IMR-90 (cell line): ENCODE measurements around the gene FRK. TPM values are rescaled to one million over a fixed set of nuclear protein-coding genes. Genes with fewer than 3 reads are reported as not detected.

Source experiments
- ATAC-seq: fragments of 200-7000 bp; cut with Tn5 transposase; 2 replicates; pipeline ENCODE4 v1.9.1; 2020; ENCODE audit warnings: low read depth, mild to moderate bottlenecking, moderate library complexity
- BruUV-seq: library from RNA; stranded (reverse); fragments of 400-500 nt; replicated peaks from 2 replicates; lab custom pipeline; 2021; lab: Mats Ljungman, UMichigan
- CTCF ChIA-PET: fragments of 300-600 bp; formaldehyde crosslinking; extraction: SDS; loops from one replicate; lab custom pipeline; 2021; ENCODE audit warnings: antibody characterized with exemption; lab: Yijun Ruan, JAX
- POLR2A ChIA-PET: fragments of 300-600 bp; sonication (Branson Sonifier 250); formaldehyde crosslinking; loops from one replicate; lab custom pipeline; 2022; ENCODE audit warnings: antibody characterized with exemption; ENCODE audit not compliant: unreplicated experiment; lab: Charles Lee
- DNase-seq: peaks from one replicate; pipeline ENCODE4 v3.0.0; 2013
- H2AFZ ChIP-seq: replicated peaks from 2 replicates; pipeline ENCODE3; 2013; ENCODE audit warnings: low read length, mild to moderate bottlenecking; ENCODE audit not compliant: poor library complexity
- H2AK5ac ChIP-seq: 2 replicates; pipeline ENCODE4 v1.6.1; 2013; ENCODE audit warnings: low read depth, low read length, inconsistent platforms
- H2AK9ac ChIP-seq: replicated peaks from 2 replicates; pipeline ENCODE3; 2013; ENCODE audit warnings: mild to moderate bottlenecking, low read depth, low read length, moderate library complexity; ENCODE audit not compliant: poor library complexity
- H2BK120ac ChIP-seq: 2 replicates; pipeline ENCODE4 v1.6.1; 2013; ENCODE audit warnings: low read depth, low read length, inconsistent platforms
- H2BK15ac ChIP-seq: 3 replicates; pipeline ENCODE4 v1.6.1; 2013; ENCODE audit warnings: low read depth, low read length, inconsistent platforms
- H2BK20ac ChIP-seq: 2 replicates; pipeline ENCODE4 v1.6.1; 2013; ENCODE audit warnings: low read depth, mild to moderate bottlenecking, inconsistent platforms, low read length, moderate library complexity
- H2BK5ac ChIP-seq: 2 replicates; pipeline ENCODE4 v1.6.1; 2013; ENCODE audit warnings: mild to moderate bottlenecking, low read depth, low read length, inconsistent platforms; ENCODE audit not compliant: poor library complexity, severe bottlenecking
- H3K14ac ChIP-seq: replicated peaks from 2 replicates; pipeline ENCODE4 v1.6.1; 2013; ENCODE audit warnings: low read depth, low read length, inconsistent platforms
- H3K18ac ChIP-seq: 2 replicates; pipeline ENCODE4 v1.6.1; 2013; ENCODE audit warnings: low read depth, low read length, control low read depth
- H3K23ac ChIP-seq: 2 replicates; pipeline ENCODE4 v1.6.1; 2013; ENCODE audit warnings: low read depth, low read length, inconsistent platforms
- H3K27ac ChIP-seq: 2 replicates; pipeline ENCODE4 v1.5.1; 2013; ENCODE audit warnings: mild to moderate bottlenecking, control low read depth, low read length; ENCODE audit not compliant: insufficient read depth
- H3K27me3 ChIP-seq: 2 replicates; pipeline ENCODE4 v1.6.1; 2013; ENCODE audit warnings: low read length; ENCODE audit not compliant: control insufficient read depth, insufficient read depth
- H3K36me3 ChIP-seq: 2 replicates; pipeline ENCODE4 v1.6.1; 2013; ENCODE audit warnings: low read length, mixed read lengths; ENCODE audit not compliant: control insufficient read depth, insufficient read depth
- H3K4ac ChIP-seq: 2 replicates; pipeline ENCODE4 v1.6.1; 2013; ENCODE audit warnings: low read depth, low read length, inconsistent platforms
- H3K4me1 ChIP-seq: 2 replicates; pipeline ENCODE4 v1.6.1; 2013; ENCODE audit warnings: low read length, mixed read lengths; ENCODE audit not compliant: control insufficient read depth, insufficient read depth
- H3K4me2 ChIP-seq: 2 replicates; pipeline ENCODE4 v1.6.1; 2013; ENCODE audit warnings: low read depth, mild to moderate bottlenecking, control low read depth, low read length, moderate library complexity
- H3K4me3 ChIP-seq: 2 replicates; pipeline ENCODE4 v1.5.1; 2013; ENCODE audit warnings: low read depth, mild to moderate bottlenecking, control low read depth, low read length, moderate library complexity; ENCODE audit not compliant: insufficient read depth
- H3K56ac ChIP-seq: 2 replicates; pipeline ENCODE4 v1.6.1; 2013; ENCODE audit warnings: low read length, inconsistent platforms; ENCODE audit not compliant: insufficient read depth; ENCODE audit errors: extremely low read depth
- H3K79me1 ChIP-seq, 2 experiments: 2 replicates each; pipeline ENCODE4 v1.6.1; 2013; ENCODE audit warnings: low read length in 2 of 2, inconsistent platforms in 1 of 2, low read depth in 1 of 2
- H3K9ac ChIP-seq: 2 replicates; pipeline ENCODE4 v1.6.1; 2013; ENCODE audit warnings: low read depth, low read length, control low read depth
- H3K9me1 ChIP-seq: 2 replicates; pipeline ENCODE4 v1.6.1; 2013; ENCODE audit warnings: low read length, inconsistent platforms; ENCODE audit not compliant: insufficient read depth
- H3K9me3 ChIP-seq: 2 replicates; pipeline ENCODE4 v1.6.1; 2013; ENCODE audit warnings: low read length; ENCODE audit not compliant: control insufficient read depth, insufficient read depth
- H4K20me1 ChIP-seq: 2 replicates; pipeline ENCODE4 v1.6.1; 2013; ENCODE audit warnings: low read length, inconsistent platforms; ENCODE audit not compliant: insufficient read depth
- H4K5ac ChIP-seq: 2 replicates; pipeline ENCODE4 v1.6.1; 2013; ENCODE audit warnings: mild to moderate bottlenecking, low read depth, low read length, control low read depth
- H4K8ac ChIP-seq, 2 experiments: 2 replicates each; pipeline ENCODE4 v1.6.1; 2013; ENCODE audit warnings: low read depth in 2 of 2, low read length in 2 of 2, control low read depth in 1 of 2, inconsistent platforms in 1 of 2
- H4K91ac ChIP-seq: 2 replicates; pipeline ENCODE4 v1.6.1; 2013; ENCODE audit warnings: low read depth, low read length, inconsistent platforms; ENCODE audit not compliant: insufficient read depth
- BHLHE40 ChIP-seq: fragments of 150-350 bp; IDR thresholded peaks from 2 replicates; pipeline ENCODE4 v1.6.1; 2016; ENCODE audit warnings: mild to moderate bottlenecking, low read depth, low read length
- CEBPB ChIP-seq: IDR thresholded peaks from 2 replicates; pipeline ENCODE4 v1.6.1; 2012; ENCODE audit warnings: low read depth, low read length, improper control_type of control experiment
- CHD1 ChIP-seq: IDR thresholded peaks from 2 replicates; pipeline ENCODE4 v1.6.1; 2012; ENCODE audit warnings: low read depth, low read length, improper control_type of control experiment
- FOS ChIP-seq: fragments of 150-350 bp; IDR thresholded peaks from 2 replicates; pipeline ENCODE4 v1.6.1; 2016; ENCODE audit warnings: low read depth, low read length
- MAFK ChIP-seq: IDR thresholded peaks from 2 replicates; pipeline ENCODE4 v1.6.1; 2012; ENCODE audit warnings: low read depth, low read length, improper control_type of control experiment
- MAZ ChIP-seq: IDR thresholded peaks from 2 replicates; pipeline ENCODE4 v1.6.1; 2012; ENCODE audit warnings: low read depth, mild to moderate bottlenecking, low read length, improper control_type of control experiment, moderate library complexity, borderline replicate concordance
- MXI1 ChIP-seq: IDR thresholded peaks from 2 replicates; pipeline ENCODE4 v1.6.1; 2012; ENCODE audit warnings: low read depth, mild to moderate bottlenecking, low read length, moderate library complexity, borderline replicate concordance
- NFE2L2 ChIP-seq: fragments of 150-350 bp; IDR thresholded peaks from 2 replicates; pipeline ENCODE4 v1.6.1; 2016; ENCODE audit warnings: low read depth, mild to moderate bottlenecking, low read length
- POLR2A ChIP-seq: IDR thresholded peaks from 2 replicates; pipeline ENCODE4 v1.6.1; 2012; ENCODE audit warnings: mild to moderate bottlenecking, low read depth, low read length
- RAD21 ChIP-seq: IDR thresholded peaks from 2 replicates; pipeline ENCODE4 v1.6.1; 2012; ENCODE audit warnings: low read length, improper control_type of control experiment
- RCOR1 ChIP-seq: IDR thresholded peaks from 2 replicates; pipeline ENCODE4 v1.6.1; 2012; ENCODE audit warnings: mild to moderate bottlenecking, low read length, improper control_type of control experiment; ENCODE audit not compliant: insufficient replicate concordance
- RFX5 ChIP-seq: IDR thresholded peaks from 2 replicates; pipeline ENCODE4 v1.8.0; 2012; ENCODE audit warnings: low read depth, mild to moderate bottlenecking, low read length, moderate library complexity
- SMC3 ChIP-seq: fragments of 150-350 bp; IDR thresholded peaks from 2 replicates; pipeline ENCODE4 v1.6.1; 2016; ENCODE audit warnings: low read depth, mild to moderate bottlenecking, antibody characterized with exemption, low read length, moderate library complexity
- USF2 ChIP-seq: fragments of 150-350 bp; IDR thresholded peaks from 2 replicates; pipeline ENCODE4 v1.6.1; 2017; ENCODE audit warnings: mild to moderate bottlenecking, antibody characterized with exemption, low read length, low read depth
- WGBS, 2 experiments: methylation state at CpG; one replicate each; pipeline versions ENCODE4 v1.1.5 to v1.1.7; 2013; ENCODE audit warnings: missing lambda C conversion rate in 2 of 2; ENCODE audit not compliant: insufficient read length in 1 of 2; ENCODE audit errors: extremely low coverage in 2 of 2; 5-methylcytosine and 5-hydroxymethylcytosine counted together
- dilution Hi-C: fragments of 300-500 bp; cut with HindIII; formaldehyde crosslinking; loops from one replicate; pipeline ENCODE4 v1.14.3; 2018; ENCODE audit warnings: low sequenced_read_pairs; ENCODE audit not compliant: unreplicated experiment
- in situ Hi-C: fragments of 300-500 bp; cut with MboI; formaldehyde crosslinking; loops from 3 replicates; pipeline ENCODE4 v1.14.3; 2019; ENCODE audit warnings: low sequenced_read_pairs, inconsistent platforms, mixed read lengths
- intact Hi-C: fragments of 100-400 bp; cut with micrococcal nuclease; formaldehyde crosslinking; loops from 2 replicates; pipeline ENCODE4 v1.10.0; 2022
- polyA plus RNA-seq, 3 experiments: library from polyadenylated mRNA; depleted of rRNA; stranded (reverse); fragments of >200 nt; gene quantifications; 2 replicates each; pipeline ENCODE4 v1.2.3, GENCODE V29; 2012; ENCODE audit warnings: low replicate concordance in 1 of 3
- total RNA-seq: library from RNA; depleted of rRNA; stranded (reverse); fragments of >200 nt; gene quantifications from 2 replicates; pipeline ENCODE4 v1.2.3, GENCODE V29; 2012
- TF ChIP-seq, protein P1 (sequence below): conservative IDR thresholded peaks from 2 replicates; pipeline ENCODE4 v1.5.1; 2012; ENCODE audit warnings: mild to moderate bottlenecking, low read depth, low read length, improper control_type of control experiment
- TF ChIP-seq, protein P2 (sequence below): fragments of 150-350 bp; IDR thresholded peaks from 2 replicates; pipeline ENCODE4 v1.6.1; 2016; ENCODE audit warnings: low read depth, mild to moderate bottlenecking, low read length, moderate library complexity, borderline replicate concordance

Gene FRK
- total and polyA plus RNA-seq, 2 of the 4 experiments (the other 2 are of a cell fraction): under 0.01 to 0.02 TPM

- Histone ChIP-seq H4K20me1 (no peaks in the 10 kb centered on the region), H4K8ac (no peak overlapping the region), H4K91ac (no peak overlapping the region), H3K79me1 (0 out of 4 replicates have a peak, but pooled peaks cover 0 to 4% of the 10 kb centered on the region in 2 experiments), H2AFZ (no peak overlapping the region), H3K9me3 (no peaks in the 10 kb centered on the region), H4K5ac (no peak overlapping the region), H2BK15ac (no peak overlapping the region), H3K18ac (no peak overlapping the region), H3K9ac (no peak overlapping the region), H3K14ac (no peak overlapping the region), H3K9me1 (peaks cover 6% of the 10 kb centered on the region), H3K4me2 (no peak overlapping the region), H2BK5ac (no peak overlapping the region), H2AK5ac (no peak overlapping the region), H2AK9ac (no peak overlapping the region), H3K23ac (no peak overlapping the region), H2BK20ac (no peak overlapping the region), H3K4me3 (no peak overlapping the region), H3K4ac (no peak overlapping the region), H3K27ac (no peak overlapping the region), H3K4me1 (peaks cover 8% of the 10 kb centered on the region), H3K56ac (no peak overlapping the region), H3K27me3 (no peaks in the 10 kb centered on the region), H2BK120ac (no peak overlapping the region), H3K36me3 (no peaks in the 10 kb centered on the region)
- ATAC-seq (no peak), DNase-seq (no peak)
- ChIA-PET POLR2A (no interaction called here), CTCF (interaction anchor here (0.5 kb wide), 1 partner anchor 64 kb away, joined by 5 read pairs; no protein-coding TSS in a partner anchor)
- intact Hi-C loops (no loop called here), dilution Hi-C loops (no loop called here), in situ Hi-C loops (no loop called here)
- TF ChIP-seq, protein P1, sequence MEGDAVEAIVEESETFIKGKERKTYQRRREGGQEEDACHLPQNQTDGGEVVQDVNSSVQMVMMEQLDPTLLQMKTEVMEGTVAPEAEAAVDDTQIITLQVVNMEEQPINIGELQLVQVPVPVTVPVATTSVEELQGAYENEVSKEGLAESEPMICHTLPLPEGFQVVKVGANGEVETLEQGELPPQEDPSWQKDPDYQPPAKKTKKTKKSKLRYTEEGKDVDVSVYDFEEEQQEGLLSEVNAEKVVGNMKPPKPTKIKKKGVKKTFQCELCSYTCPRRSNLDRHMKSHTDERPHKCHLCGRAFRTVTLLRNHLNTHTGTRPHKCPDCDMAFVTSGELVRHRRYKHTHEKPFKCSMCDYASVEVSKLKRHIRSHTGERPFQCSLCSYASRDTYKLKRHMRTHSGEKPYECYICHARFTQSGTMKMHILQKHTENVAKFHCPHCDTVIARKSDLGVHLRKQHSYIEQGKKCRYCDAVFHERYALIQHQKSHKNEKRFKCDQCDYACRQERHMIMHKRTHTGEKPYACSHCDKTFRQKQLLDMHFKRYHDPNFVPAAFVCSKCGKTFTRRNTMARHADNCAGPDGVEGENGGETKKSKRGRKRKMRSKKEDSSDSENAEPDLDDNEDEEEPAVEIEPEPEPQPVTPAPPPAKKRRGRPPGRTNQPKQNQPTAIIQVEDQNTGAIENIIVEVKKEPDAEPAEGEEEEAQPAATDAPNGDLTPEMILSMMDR: no peak
- TF ChIP-seq MAZ (no peak), SMC3 (no peak), NFE2L2 (no peak), USF2 (no peak), RCOR1 (no peak), RFX5 (no peak), MAFK (no peak), POLR2A (no peak), BHLHE40 (no peak), CHD1 (no peak), MXI1 (no peak), FOS (no peak), CEBPB (no peak), RAD21 (no peak)
- TF ChIP-seq, protein P2, sequence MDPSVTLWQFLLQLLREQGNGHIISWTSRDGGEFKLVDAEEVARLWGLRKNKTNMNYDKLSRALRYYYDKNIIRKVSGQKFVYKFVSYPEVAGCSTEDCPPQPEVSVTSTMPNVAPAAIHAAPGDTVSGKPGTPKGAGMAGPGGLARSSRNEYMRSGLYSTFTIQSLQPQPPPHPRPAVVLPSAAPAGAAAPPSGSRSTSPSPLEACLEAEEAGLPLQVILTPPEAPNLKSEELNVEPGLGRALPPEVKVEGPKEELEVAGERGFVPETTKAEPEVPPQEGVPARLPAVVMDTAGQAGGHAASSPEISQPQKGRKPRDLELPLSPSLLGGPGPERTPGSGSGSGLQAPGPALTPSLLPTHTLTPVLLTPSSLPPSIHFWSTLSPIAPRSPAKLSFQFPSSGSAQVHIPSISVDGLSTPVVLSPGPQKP: no peak
- 100% methylated on average over 1 of the region's 5 CpGs; no CpG with 5 or more reads in 1 of the 2 experiments for WGBS, 2 experiments
- BruUV-seq: no TSS peak
Observed at GRCh38 chr6:116083052-116083451, 22.4 kb upstream of the FRK start.
